ENCODE measurements around the gene TMEM212.
"Not testable (repeated sequence)": the region's sequence is repeated elsewhere in the genome, so short reads cannot be mapped to it uniquely, and the experiment has no call there.

The TMEM212 gene

GRCh38 chr3:171813897-171814460 lies 29.2 kb upstream of the TMEM212 start:
- peak; percentile 99 to 100 for DNase-seq

- DNase-seq, result not testable (repeated sequence)
Measured at GRCh38 chr3:171814662-171815061, 28.5 kb upstream of the TMEM212 start.

GRCh38 chr3:171815973-171816595 lies 27.1 kb upstream of the TMEM212 start:
- DNase-seq, result no peak

- no peak for DNase-seq
Measured at GRCh38 chr3:171817074-171817800, 25.9 kb upstream of the TMEM212 start.

GRCh38 chr3:171821044-171821443 lies 22.1 kb upstream of the TMEM212 start:
- no peak for DNase-seq

- no peak for DNase-seq
Measured at GRCh38 chr3:171821778-171822358, 21.3 kb upstream of the TMEM212 start.

GRCh38 chr3:171822431-171823106 lies 20.6 kb upstream of the TMEM212 start:
- DNase-seq, result no peak

DNA sequence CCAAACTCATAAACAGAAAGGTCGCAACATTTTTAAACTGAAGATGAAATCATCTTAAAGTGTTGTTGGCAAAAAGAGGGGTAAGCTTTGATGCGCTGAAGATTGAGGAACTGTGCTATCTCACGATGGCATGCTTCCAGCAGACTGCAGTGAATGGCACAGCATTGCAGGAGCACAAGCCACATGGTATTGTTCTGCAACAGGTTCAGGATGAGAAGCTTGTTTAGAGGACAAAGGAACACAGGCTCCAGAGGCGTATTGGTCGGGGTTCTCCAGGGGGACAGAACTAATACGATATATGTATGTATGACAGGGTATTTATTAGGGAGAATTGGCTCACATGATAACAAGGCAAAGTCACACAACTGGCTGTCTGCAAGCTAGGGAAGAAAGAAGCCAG lies 19.0 kb upstream of the TMEM212 start:
- peak; percentile 81 to 82 for DNase-seq

GRCh38 chr3:171824824-171825221 lies 18.3 kb upstream of the TMEM212 start:
- no peak for DNase-seq

DNA sequence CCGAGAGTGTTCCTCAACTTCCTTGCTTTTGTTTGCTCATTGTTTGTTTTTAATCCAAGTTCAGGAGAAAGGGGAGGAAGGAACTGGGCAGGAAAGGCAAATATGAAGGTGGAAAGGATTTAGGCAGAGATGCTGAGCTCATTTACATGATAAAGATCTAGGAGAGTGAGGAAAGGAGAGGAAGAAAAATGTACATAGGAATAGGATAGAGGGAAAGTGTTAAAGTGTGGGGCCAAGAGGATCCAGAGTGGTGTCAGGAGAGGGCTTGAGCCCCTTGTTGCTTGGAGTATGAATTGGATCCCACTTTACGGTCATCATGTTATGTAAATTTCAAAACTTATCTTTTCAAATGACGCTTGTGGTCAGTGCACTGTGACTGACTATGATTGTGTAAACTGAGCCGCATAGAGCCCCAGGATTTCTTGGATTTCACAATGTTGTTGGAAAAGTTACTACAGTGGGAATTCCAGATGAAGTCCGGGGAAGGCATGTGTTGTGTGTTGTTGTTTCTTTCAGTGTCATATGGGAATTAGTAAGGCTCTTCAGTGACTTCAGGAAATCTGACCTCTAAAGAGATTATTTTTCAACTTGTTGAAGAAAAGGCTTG lies 17.8 kb upstream of the TMEM212 start:
- no peak for DNase-seq

DNA sequence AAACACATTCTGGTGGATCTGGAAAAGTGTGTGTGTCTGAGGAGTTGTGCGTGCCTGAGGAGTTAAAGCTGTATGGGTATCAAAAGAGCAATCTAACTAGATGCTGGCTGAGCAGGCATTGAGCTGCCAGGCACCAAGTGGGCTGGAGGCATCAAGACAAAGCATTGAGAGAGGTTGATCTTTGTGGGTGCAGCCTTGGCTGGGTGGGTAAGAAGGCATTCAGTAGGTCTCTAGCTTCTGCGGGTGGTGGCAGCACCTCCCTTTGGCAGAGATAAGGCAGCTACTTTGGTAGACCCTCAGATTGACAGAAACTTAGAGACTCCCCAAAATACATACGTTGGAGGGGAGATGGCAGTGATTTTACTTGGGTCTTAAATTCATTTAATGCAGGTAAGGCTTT lies 15.8 kb upstream of the TMEM212 start:
- no peak for DNase-seq

- no peak for DNase-seq
Measured at GRCh38 chr3:171827836-171828458, 15.2 kb upstream of the TMEM212 start.

DNA sequence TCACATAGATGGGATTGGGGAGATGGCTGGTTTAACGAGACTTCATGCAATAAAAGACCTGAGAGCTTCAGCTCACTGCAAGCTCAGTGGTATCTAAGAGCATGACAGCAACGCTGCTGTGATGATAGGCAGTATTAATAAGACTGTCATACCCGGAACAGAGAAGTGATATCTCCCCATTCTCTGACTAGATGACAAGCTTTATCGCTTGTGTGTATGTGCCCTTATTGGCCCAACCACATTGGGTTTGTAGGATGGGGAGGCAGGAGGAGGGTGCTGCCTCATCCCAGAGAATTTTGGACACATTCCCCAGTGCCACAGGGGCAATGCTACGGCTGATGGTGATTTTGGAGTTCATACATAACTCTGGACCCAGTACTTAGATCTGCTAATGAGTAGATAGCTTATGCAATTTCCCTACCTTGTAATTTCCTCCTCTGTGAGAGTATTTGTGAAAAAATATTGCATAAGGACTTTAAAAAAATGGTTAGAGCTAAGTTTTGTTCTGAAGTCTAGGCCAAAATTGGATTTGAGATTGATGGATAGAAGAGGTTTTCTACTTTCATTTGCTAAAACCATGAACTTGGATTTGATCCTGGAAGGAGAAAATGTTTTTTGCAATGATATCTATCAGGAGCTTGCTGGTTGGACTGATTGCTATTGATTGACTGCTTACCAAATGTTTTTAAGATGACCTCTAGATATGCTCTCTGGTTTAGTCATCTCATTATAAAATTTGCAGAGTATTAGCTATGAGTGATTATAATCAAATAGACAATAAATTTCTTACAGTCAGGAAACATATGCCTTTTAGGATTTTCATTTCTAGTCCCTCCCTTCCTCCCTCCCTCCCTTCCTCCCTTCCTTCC lies 14.0 kb upstream of the TMEM212 start:
- peak; percentile 93 to 94 for DNase-seq

DNA sequence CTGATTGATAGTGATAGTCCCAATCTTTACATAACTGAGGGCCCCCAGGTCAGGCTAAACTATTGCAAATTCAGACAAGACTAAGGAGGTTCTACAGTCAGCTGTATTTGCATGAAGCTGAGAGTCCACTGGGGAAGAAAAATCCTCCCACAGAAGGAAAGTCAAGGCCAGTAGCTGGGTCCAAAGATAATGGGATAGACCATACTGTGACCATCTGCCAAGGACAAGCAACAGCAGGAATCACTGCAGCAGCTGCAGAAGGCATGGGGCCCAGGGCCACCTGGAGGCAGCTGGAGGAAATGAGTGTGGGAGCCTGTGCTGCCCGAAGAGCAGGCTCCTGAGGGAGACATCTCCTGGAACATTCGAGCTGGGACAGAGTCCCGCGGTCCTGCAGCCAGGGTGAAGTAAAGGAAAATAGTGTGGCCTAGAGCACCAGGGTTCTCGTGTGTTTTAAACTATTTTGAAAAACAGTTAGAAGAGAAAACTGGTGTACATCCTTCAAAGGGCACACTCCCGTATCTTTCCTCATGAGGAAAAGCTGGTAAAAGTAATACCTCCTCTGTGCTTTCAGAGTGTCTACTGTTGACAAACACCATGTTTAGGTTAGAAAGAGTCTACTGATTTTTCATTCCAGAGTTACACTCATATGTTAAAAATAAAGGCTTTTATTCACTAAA lies 13.2 kb upstream of the TMEM212 start:
- peak; percentile 46 to 56 for DNase-seq

GRCh38 chr3:171830518-171830875 lies 12.7 kb upstream of the TMEM212 start:
- no peak for DNase-seq

- no peak for DNase-seq
Measured at GRCh38 chr3:171831936-171832335, 11.2 kb upstream of the TMEM212 start.

GRCh38 chr3:171832989-171833388 lies 10.2 kb upstream of the TMEM212 start:
- no peak for DNase-seq

DNA sequence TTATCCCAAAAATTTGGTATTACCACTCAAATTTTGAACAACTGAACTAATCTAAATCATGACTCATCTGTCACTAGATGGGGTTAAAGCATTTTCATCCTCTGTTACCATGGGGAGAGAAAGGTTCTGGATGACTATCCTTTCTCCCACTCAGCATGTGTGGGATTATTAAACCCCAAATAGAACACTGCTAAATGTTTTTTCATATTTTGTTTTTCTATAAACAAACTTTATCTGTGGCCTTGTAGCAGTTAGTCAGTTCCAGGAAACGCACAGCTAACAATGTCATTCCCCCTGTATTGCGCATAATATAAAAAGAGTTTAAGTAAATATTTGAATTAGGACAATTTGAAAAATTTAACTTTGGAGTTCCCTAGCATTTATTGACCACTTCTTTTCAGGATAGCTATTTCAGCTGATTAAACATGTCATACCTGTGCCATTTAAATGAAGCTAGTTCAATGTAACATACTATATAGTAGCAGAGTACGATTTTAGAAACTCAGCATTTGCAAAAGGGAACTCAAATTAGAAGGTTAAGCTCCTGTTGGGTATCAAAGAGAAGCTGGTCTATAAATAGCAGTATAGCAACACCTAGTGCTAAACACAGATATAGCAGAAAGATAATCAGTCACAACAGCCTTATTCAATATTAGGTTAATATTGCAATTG lies 9.2 kb upstream of the TMEM212 start:
- peak; percentile 86 to 94 for DNase-seq

DNA sequence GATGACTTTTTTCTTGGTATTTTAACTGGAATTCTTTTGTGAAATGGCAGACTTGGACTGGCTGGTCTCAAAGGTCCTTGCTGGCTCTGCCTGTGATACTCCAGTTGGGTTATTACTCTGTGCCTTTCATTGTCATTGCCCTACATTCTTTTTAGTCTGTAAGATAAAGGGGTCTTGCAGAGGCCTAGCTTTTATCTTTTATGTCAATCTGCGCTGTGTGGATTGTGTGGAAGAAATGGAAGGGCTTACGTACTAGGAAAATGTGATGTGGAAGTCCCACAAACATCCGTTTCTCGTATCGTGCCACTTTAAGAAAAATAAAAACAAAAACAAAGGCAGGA lies 8.7 kb upstream of the TMEM212 start:
- no peak for DNase-seq

GRCh38 chr3:171835116-171835515 lies 8.0 kb upstream of the TMEM212 start:
- DNase-seq, result peak in 1 of 2 experiments; percentile 49

Data from AML-193 (cell line).